HepG2 (cell line): ENCODE data around the gene PROCR. TPM values are rescaled to one million over a fixed set of nuclear protein-coding genes. Genes with fewer than 3 reads are reported as not detected.

ENCODE experiments used
- ARID2 ChIP-seq: sonication (generic); formaldehyde crosslinking; IDR thresholded peaks from 2 replicates; pipeline ENCODE4 v1.8.1; 2022; ENCODE audit warnings: mild to moderate bottlenecking, missing genetic modification reagents, borderline replicate concordance
- ARID4A ChIP-seq: sonication (generic); formaldehyde crosslinking; IDR thresholded peaks from 2 replicates; pipeline ENCODE4 v1.5.0; 2020; ENCODE audit warnings: mild to moderate bottlenecking, missing genetic modification reagents, borderline replicate concordance
- ARNT ChIP-seq: fragments of 450-650 bp; IDR thresholded peaks from 2 replicates; pipeline ENCODE4 v1.6.1; 2017
- ELF3 ChIP-seq: IDR thresholded peaks from 2 replicates; pipeline ENCODE4 v1.6.1; 2016; ENCODE audit warnings: missing genetic modification reagents, missing compliant biosample characterization
- FOSL2 ChIP-seq: sonication (generic); formaldehyde crosslinking; IDR thresholded peaks from 2 replicates; pipeline ENCODE4 v1.4.0; 2020; ENCODE audit warnings: missing genetic modification reagents
- FUBP1 ChIP-seq: sonication (generic); formaldehyde crosslinking; IDR thresholded peaks from 2 replicates; pipeline ENCODE4 v1.5.1; 2020; ENCODE audit warnings: missing genetic modification reagents, mild to moderate bottlenecking, borderline replicate concordance
- HMGXB4 ChIP-seq, 2 experiments: sonication (generic) in 1 of 2; formaldehyde crosslinking in 1 of 2; IDR thresholded peaks; 2 replicates each; pipeline versions ENCODE4 v1.4.0 to v1.6.1; 2018 to 2020; ENCODE audit warnings: missing genetic modification reagents in 2 of 2, borderline replicate concordance in 1 of 2, low read depth in 1 of 2, mild to moderate bottlenecking in 1 of 2, missing biosample characterization in 1 of 2
- HNF1B ChIP-seq: sonication (generic); formaldehyde crosslinking; IDR thresholded peaks from 2 replicates; pipeline ENCODE4 v1.5.1; 2020; ENCODE audit warnings: mild to moderate bottlenecking, moderate library complexity, missing genetic modification reagents
- PATZ1 ChIP-seq: sonication (generic); formaldehyde crosslinking; IDR thresholded peaks from 2 replicates; pipeline ENCODE4 v1.4.0; 2020; ENCODE audit warnings: missing genetic modification reagents
- POGZ ChIP-seq: sonication (generic); formaldehyde crosslinking; IDR thresholded peaks from 2 replicates; pipeline ENCODE4 v1.4.0; 2020; ENCODE audit warnings: mild to moderate bottlenecking, missing genetic modification reagents
- SALL1 ChIP-seq: sonication (generic); formaldehyde crosslinking; IDR thresholded peaks from 2 replicates; pipeline ENCODE4 v1.8.0; 2022; ENCODE audit warnings: mild to moderate bottlenecking, missing genetic modification reagents
- SNAPC2 ChIP-seq: sonication (generic); formaldehyde crosslinking; IDR thresholded peaks from 2 replicates; pipeline ENCODE4 v1.8.1; 2022; ENCODE audit warnings: mild to moderate bottlenecking, missing genetic modification reagents
- SOX6 ChIP-seq, 2 experiments: fragments of 450-650 bp in 1 of 2; sonication (generic) in 1 of 2; formaldehyde crosslinking in 1 of 2; IDR thresholded peaks; 2 replicates each; pipeline versions ENCODE4 v1.4.0 to v1.6.1; 2017 to 2020; ENCODE audit warnings: antibody characterized with exemption in 1 of 2, mild to moderate bottlenecking in 1 of 2, missing genetic modification reagents in 1 of 2
- TMF1 ChIP-seq: sonication (generic); formaldehyde crosslinking; IDR thresholded peaks from 2 replicates; pipeline ENCODE4 v1.8.1; 2022; ENCODE audit warnings: low read depth, missing genetic modification reagents
- ZNF317 ChIP-seq: sonication (generic); formaldehyde crosslinking; IDR thresholded peaks from 2 replicates; pipeline ENCODE4 v1.5.0; 2020; ENCODE audit warnings: mild to moderate bottlenecking, missing genetic modification reagents
- ZNF350 ChIP-seq: sonication (generic); formaldehyde crosslinking; IDR thresholded peaks from 2 replicates; pipeline ENCODE4 v1.4.0; 2020; ENCODE audit warnings: mild to moderate bottlenecking, low read depth, missing genetic modification reagents, borderline replicate concordance
- polyA plus RNA-seq, 8 experiments: library from polyadenylated mRNA; depleted of rRNA in 3 of 8; stranded (reverse) in 7 of 8; unstranded in 1 of 8; fragments of >200 nt; fragmentation: Illumina TruSeq in 4 of 8; extraction: Trizol in 4 of 8; gene quantifications; 2 replicates each; pipeline versions ENCODE4 v1.2.1 to v1.2.3, GENCODE V29; 2011 to 2016; ENCODE audit warnings: low read depth in 4 of 8, missing spikeins in 1 of 8, mixed read lengths in 1 of 8; ENCODE audit not compliant: insufficient read depth in 1 of 8
- total RNA-seq, 5 experiments: library from RNA; depleted of rRNA; stranded (reverse); fragments of >200 nt; fragmentation: Illumina TruSeq; extraction: Trizol; gene quantifications; 2 replicates each; pipeline ENCODE4 v1.2.3, GENCODE V29; 2016; ENCODE audit warnings: low read depth in 1 of 5

The PROCR gene
- total and polyA plus RNA-seq, 2 of the 13 experiments (the other 11 are each of a cell fraction or from before 2014, with no cell fraction given): 1.4 to 1.7 TPM

GRCh38 chr20:35207950-35208611 is 36.2 kb downstream of the PROCR start (continued):
- TF ChIP-seq ARID4A (peak; percentile 76; the same call in 1 of the 2 replicates), FUBP1 (CRISPR knock-in tag) (0 out of 2 replicates have a peak, but pooled peaks have one; percentile 22), ZNF350 (CRISPR knock-in tag) (peak; percentile 56; the same call in 1 of the 2 replicates), HMGXB4 (CRISPR knock-in tag; IDR thresholded peaks at IDR 0.05; ENCODE audit: borderline replicate concordance in 1 of 2, low read depth in 1 of 2) (peak; percentile 49 to 93; a peak in 2 of 4 replicates), FOSL2 (peak; percentile 47; the same call in 1 of the 2 replicates), ARID2 (0 out of 2 replicates have a peak, but pooled peaks have one; percentile 51), SNAPC2 (CRISPR knock-in tag) (peak; percentile 69; the same call in 1 of the 2 replicates), POGZ (CRISPR knock-in tag) (peak; percentile 73), ELF3 (CRISPR knock-in tag) (peak; percentile 62), TMF1 (CRISPR knock-in tag) (peak; percentile 58; the same call in 1 of the 2 replicates), SALL1 (CRISPR knock-in tag) (peak; percentile 79), ARNT (no peak), PATZ1 (peak; percentile 49), HNF1B (CRISPR knock-in tag) (peak; percentile 60), SOX6 (IDR thresholded peaks at IDR 0.05) (no peak), SOX6 (CRISPR knock-in tag; IDR thresholded peaks at IDR 0.05) (peak; percentile 91), ZNF317 (peak; percentile 95)
